Measurements from ENCODE around the gene SCNN1B. TPM values are rescaled to one million over a fixed set of nuclear protein-coding genes. Genes with fewer than 3 reads are reported as not detected.

Gene SCNN1B
- total RNA-seq, 2 experiments from 2014 or later, result not detected

- no peaks in the 10 kb centered on the region for H3K9me3 Mint-ChIP-seq
- ChIA-PET CTCF (no interaction called here), POLR2A (no interaction called here)
- no peak for ATAC-seq (ENCODE audit: poor library complexity)
- H3K4me3 Mint-ChIP-seq, result no peak overlapping the region
- Histone ChIP-seq H3K4me3 (ENCODE audit: low read length) (no peak overlapping the region), H3K27ac (ENCODE audit: low read depth in 1 of 2, low read length in 2 of 2) (no peak overlapping the region), H3K27me3 (ENCODE audit: control insufficient read depth in 1 of 2, insufficient read depth in 2 of 2, low read length in 2 of 2) (no peaks in the 10 kb centered on the region), H3K36me3 (ENCODE audit: insufficient read depth, low read length) (no peaks in the 10 kb centered on the region), H3K9me3 (ENCODE audit: control insufficient read depth in 1 of 2, insufficient read depth in 1 of 2, low read length in 2 of 2) (no peaks in the 10 kb centered on the region), H3K4me1 (ENCODE audit: insufficient read depth, low read length) (no peaks in the 10 kb centered on the region)
- intact Hi-C loops (cut with DNase I, micrococcal nuclease), result no loop called here
- H3K27ac Mint-ChIP-seq, result no peak overlapping the region
- H3K4me1 Mint-ChIP-seq (ENCODE audit: low read depth), result no peaks in the 10 kb centered on the region
- peaks cover 21% of the 10 kb centered on the region for H3K27me3 Mint-ChIP-seq
- DNase-seq, result no peak
- TF ChIP-seq CTCF (IDR thresholded peaks at IDR 0.05), result no peak
- no peaks in the 10 kb centered on the region for H3K36me3 Mint-ChIP-seq (ENCODE audit: low read depth)
These were observed 40.1 kb downstream of the SCNN1B start for GRCh38 chr16:23342083-23342640.

GRCh38 chr16:23343643-23344612 lies 41.8 kb downstream of the SCNN1B start:
- H3K9me3 ChIP-seq (ENCODE audit: control insufficient read depth in 1 of 2, insufficient read depth in 1 of 2, low read length in 2 of 2), result no peaks in the 10 kb centered on the region
- H3K36me3 ChIP-seq (ENCODE audit: insufficient read depth, low read length), result no peaks in the 10 kb centered on the region
- TF ChIP-seq CTCF (IDR thresholded peaks at IDR 0.05), result no peak
- DNase-seq, result no peak
- H3K27me3 ChIP-seq (ENCODE audit: control insufficient read depth in 1 of 2, insufficient read depth in 2 of 2, low read length in 2 of 2), result peaks cover 3 to 4% of the 10 kb centered on the region in 2 experiments
- POLR2A ChIA-PET, result no interaction called here
- Mint-ChIP-seq H3K4me3 (no peak overlapping the region), H3K9me3 (no peaks in the 10 kb centered on the region), H3K4me1 (ENCODE audit: low read depth) (no peaks in the 10 kb centered on the region), H3K27me3 (peaks cover 31% of the 10 kb centered on the region), H3K36me3 (ENCODE audit: low read depth) (no peaks in the 10 kb centered on the region), H3K27ac (no peak overlapping the region)
- no peak overlapping the region for H3K27ac ChIP-seq (ENCODE audit: low read depth in 1 of 2, low read length in 2 of 2)
- CTCF ChIA-PET, result no interaction called here
- no peak overlapping the region for H3K4me3 ChIP-seq (ENCODE audit: low read length)
- H3K4me1 ChIP-seq (ENCODE audit: insufficient read depth, low read length), result no peaks in the 10 kb centered on the region
- ATAC-seq (ENCODE audit: poor library complexity), result no peak
- intact Hi-C loops (cut with DNase I, micrococcal nuclease), result no loop called here

GRCh38 chr16:23345237-23345636 lies 43.1 kb downstream of the SCNN1B start:
- DNase-seq (no peak), ATAC-seq (ENCODE audit: poor library complexity) (no peak)
- Mint-ChIP-seq H3K27ac (no peak overlapping the region), H3K36me3 (ENCODE audit: low read depth) (no peaks in the 10 kb centered on the region), H3K4me1 (ENCODE audit: low read depth) (no peaks in the 10 kb centered on the region), H3K4me3 (no peak overlapping the region), H3K27me3 (peaks cover 25% of the 10 kb centered on the region), H3K9me3 (no peaks in the 10 kb centered on the region)
- Histone ChIP-seq H3K36me3 (ENCODE audit: insufficient read depth, low read length) (no peaks in the 10 kb centered on the region), H3K27me3 (ENCODE audit: control insufficient read depth in 1 of 2, insufficient read depth in 2 of 2, low read length in 2 of 2) (peaks cover 3 to 4% of the 10 kb centered on the region in 2 experiments), H3K4me3 (ENCODE audit: low read length) (no peak overlapping the region), H3K4me1 (ENCODE audit: insufficient read depth, low read length) (no peaks in the 10 kb centered on the region), H3K27ac (ENCODE audit: low read depth in 1 of 2, low read length in 2 of 2) (no peak overlapping the region), H3K9me3 (ENCODE audit: control insufficient read depth in 1 of 2, insufficient read depth in 1 of 2, low read length in 2 of 2) (no peaks in the 10 kb centered on the region)
- TF ChIP-seq CTCF (IDR thresholded peaks at IDR 0.05), result no peak
- intact Hi-C loops (cut with DNase I, micrococcal nuclease), result no loop called here
- ChIA-PET POLR2A (no interaction called here), CTCF (no interaction called here)
